Activated naive CD4-positive, alpha-beta T cell treated with Interleukin-2 at 50 U/mL for 16 hours (primary cell): Measurements from ENCODE around the gene OR2AT4.
A peak's percentile ranks its signal among the peaks of the same experiment; 100 is the strongest.
"Not testable (repeated sequence)": the region's sequence is repeated elsewhere in the genome, so short reads cannot be mapped to it uniquely, and the experiment has no call there.

Source experiments
- DNase-seq: peaks from one replicate; pipeline ENCODE4 v3.0.0-alpha.2; 2020

OR2AT4 gene

DNA sequence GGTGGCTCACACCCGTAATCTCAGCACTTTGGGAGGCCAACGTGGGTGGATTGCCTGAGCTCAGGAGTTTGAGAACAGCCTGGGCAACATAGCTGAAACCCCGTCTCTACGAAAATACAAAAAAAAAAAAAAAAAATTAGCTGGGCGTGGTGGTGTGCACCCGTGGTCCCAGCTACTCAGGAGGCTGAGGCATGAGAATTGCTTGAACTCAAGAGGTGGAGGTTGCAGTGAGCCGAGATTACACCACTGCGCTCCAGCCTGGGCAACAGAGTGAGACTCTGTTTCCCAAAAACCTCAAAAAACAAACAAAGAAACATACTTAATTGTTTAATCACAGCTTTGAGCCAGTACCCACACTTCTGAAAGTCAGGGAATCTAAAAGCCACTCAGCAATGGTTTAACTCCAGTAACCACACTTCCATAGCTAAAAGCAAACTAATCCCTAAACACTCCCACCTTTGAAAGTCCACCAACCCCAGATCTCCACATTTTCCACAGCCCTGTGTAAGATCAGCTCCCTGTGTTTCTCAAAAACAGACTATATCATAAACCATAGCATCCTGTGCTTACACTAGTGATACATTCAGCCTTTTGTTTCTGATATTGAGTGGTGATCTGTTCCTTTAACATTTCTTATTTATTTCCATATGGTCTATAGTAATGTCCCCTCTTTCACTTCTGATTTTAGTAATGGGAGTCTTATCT lies 4.9 kb upstream of the OR2AT4 start:
- no peak for DNase-seq

- peak; percentile 27 for DNase-seq
Measured at GRCh38 chr11:75100314-75100713, 3.6 kb upstream of the OR2AT4 start.

DNA sequence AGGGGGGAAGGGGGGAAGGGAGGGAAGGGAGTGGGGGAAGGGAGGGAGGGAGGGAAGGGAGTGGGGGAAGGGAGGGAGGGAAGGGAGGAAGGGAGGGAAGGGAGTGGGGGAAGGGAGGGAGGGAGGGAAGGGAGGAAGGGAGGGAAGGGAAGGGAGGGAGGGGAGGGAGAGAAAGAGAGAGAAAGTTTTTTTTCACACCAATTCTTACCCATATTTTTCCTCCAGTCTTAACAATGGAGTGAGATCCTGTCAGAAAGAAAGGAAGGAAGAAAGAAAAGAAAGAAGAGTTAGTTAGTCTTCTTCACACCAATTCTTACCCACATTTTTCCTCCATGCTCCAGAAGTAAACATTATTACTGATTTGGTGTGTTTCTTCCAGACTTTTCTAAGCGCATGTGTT lies 3.0 kb upstream of the OR2AT4 start:
- DNase-seq = no peak

- DNase-seq = not testable (repeated sequence)
Measured at GRCh38 chr11:75098835-75099439, 2.3 kb upstream of the OR2AT4 start.

DNA sequence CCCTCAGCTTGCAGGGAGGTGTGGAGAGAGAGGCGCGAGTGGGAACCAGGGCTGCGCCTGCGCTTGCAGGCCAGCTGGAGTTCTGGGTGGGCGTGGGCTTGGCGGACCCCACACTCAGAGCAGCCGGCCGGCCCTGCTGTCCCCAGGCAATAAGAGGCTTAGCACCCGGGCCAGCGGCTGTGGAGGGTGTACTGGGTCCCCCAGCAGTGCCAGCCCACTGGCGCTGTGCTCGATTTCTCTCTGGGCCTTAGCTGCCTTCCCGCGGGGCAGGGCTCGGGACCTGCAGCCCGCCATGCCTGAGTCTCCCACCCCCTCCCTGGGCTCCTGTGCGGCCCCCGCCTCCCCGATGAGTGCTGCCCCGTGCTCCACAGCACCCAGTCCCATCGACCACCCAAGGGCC lies 1.5 kb upstream of the OR2AT4 start:
- not testable (repeated sequence) for DNase-seq

DNA sequence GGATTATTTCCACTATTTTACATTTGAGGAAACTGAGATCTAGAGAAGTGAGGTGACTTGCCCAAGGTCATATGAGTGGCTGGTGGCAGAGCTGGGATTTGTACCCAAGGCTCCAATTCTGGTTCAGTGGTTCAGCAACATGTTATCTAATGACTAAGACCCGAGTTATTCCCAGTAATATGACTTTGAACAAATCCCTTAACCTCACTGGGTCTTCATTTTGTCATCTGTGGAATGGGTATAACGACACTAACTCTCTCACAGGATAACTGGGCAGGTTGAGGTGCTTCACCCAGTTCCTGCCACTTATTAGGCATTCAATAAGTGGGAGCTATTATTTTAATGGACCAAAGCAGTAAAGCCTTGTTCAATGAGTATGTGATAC lies 489 bp upstream of the OR2AT4 start:
- DNase-seq = no peak

DNA sequence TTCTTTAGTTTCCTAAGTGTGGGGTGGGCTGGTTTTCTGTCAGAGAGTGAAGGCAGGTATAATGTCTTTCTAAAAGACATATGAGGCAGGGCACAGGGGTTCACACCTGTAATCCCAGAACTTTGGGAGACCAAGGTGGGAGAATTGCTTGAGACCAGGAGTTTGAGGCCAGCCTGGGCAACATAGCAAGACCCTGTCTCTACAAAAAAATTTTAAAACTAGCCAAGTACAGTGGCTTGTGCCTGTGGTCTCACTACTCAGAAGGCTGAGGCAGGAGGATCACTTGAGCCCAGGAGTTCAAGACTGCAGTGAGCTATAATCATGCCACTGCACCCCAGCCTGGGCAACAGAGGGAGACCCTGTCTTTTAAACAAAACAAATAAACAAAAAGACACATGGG lies 2.3 kb downstream of the OR2AT4 start:
- not testable (repeated sequence) for DNase-seq

- DNase-seq = no peak
Measured at GRCh38 chr11:75090671-75091177, 6.0 kb downstream of the OR2AT4 start.

DNA sequence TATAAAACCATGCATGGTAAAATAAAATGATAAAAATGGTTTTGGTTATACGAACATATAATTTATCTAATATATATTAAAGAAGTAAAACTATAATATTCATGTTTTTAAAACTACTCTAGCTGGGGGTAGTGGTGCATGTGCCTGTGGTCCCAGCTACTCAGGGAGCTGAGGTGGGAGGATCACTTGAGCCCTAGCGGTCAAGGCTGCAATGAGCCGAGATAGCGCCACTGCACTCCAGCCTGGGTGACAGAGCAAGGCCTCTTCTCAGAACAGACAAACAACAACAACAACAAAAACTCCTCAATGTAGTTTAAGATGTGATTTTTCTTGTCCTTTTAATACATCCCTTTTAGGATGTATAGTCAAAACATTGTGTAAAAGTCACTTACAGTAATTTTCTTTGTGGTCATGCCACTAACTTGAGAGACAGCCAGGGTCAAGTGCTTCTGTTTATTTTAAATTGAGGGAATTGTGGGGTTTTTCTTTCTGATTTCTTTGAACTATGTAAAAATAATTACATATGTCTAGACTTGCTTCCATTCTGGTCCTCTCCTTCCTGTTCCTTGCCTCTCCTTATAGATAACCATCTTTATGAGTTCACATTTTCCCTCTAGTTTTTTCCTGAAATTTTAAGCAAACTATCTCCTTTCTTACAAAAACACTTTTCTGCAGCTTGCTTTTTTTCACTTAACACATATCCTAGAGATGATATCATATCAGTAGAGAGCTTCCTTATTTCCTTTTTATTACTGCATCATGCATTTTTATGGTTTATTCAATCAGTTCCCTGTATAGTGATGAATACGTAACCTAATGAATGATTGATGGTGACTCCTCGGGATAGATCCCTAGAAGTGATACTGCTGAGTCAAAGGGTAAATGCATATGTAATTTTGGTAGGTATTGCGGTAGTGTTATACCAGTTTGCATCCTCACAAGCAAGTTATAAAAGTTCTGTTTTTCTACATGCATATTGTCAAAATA lies 9.1 kb downstream of the OR2AT4 start:
- DNase-seq = no peak

- no peak for DNase-seq
Measured at GRCh38 chr11:75084883-75085282, 11.8 kb downstream of the OR2AT4 start.

DNA sequence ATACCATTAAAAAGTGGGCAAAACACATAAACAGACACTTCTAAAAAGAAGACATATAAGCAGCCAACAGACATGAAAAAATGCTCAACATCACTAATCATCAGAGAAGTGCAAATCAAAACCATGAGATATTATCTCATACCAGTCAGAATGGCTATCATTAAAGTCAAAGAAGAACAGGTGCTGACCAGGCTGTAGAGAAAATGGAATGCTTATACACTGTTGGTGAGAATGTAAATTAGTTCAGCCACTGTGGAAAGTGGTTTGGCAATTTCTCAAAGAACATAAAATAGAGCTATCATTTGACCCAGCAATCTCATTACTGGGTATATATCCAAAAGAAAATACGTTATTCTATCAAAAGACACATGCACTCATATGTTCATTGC lies 13.5 kb downstream of the OR2AT4 start:
- no peak for DNase-seq

GRCh38 chr11:75082601-75083216 lies 14.0 kb downstream of the OR2AT4 start:
- no peak for DNase-seq

- no peak for DNase-seq
Measured at GRCh38 chr11:75079546-75079945, 17.1 kb downstream of the OR2AT4 start.

DNA sequence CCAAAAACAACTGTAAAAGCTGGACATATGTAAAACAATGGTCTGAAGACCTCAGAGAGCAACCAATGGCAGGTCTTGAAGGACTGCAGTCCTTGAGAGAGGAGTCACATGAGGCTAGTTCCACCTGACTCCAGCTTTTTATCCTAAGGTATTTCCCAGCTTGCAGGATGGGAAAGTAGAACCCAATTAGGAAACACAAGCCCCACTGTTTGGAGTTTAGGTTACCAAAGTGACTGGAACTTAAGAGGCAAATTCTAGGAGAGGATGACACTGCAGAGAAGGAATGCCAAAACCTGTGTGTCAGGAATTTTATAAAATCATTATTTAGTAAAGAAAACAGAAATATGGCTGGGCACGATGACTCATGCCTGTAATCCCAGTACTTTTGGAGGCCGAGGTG lies 18.4 kb downstream of the OR2AT4 start:
- DNase-seq = no peak

DNA sequence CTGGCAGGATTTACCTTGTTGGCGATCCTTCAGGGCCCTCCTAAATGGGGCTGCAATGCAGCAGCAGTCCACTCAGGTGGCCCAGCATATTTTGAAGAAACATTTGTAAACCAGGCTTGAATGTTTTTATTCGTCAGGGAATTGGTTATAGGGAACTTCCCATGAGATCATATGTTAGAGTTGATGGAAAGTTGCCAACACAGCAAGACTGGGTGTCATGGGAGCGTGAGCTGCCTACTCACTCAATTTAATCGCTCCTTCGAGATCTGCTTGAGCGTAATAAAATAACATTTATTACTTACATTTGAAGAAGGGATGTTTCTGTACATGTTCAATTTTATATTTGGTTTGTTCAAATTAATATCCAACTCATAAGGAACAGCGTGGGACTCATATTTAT lies 19.4 kb downstream of the OR2AT4 start:
- no peak for DNase-seq

DNA sequence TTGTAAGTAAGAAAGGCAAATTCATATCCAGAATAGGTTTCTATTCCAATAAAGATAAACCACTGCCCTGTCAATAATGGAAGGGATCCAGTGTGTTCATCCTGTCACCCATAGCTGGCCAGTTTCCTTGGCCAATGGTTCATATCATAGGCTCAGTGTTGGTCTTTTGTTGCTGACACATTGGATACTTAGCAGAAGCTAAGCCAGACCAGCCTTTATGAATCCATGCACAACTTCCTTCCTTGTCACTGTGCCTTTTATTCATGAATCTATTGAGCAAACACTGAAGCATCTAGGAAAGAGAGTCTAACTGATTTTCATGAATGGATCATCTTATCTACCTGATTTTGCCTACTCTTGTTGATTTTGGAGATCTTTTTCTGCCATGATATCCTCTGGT lies 20.0 kb downstream of the OR2AT4 start:
- no peak for DNase-seq

DNA sequence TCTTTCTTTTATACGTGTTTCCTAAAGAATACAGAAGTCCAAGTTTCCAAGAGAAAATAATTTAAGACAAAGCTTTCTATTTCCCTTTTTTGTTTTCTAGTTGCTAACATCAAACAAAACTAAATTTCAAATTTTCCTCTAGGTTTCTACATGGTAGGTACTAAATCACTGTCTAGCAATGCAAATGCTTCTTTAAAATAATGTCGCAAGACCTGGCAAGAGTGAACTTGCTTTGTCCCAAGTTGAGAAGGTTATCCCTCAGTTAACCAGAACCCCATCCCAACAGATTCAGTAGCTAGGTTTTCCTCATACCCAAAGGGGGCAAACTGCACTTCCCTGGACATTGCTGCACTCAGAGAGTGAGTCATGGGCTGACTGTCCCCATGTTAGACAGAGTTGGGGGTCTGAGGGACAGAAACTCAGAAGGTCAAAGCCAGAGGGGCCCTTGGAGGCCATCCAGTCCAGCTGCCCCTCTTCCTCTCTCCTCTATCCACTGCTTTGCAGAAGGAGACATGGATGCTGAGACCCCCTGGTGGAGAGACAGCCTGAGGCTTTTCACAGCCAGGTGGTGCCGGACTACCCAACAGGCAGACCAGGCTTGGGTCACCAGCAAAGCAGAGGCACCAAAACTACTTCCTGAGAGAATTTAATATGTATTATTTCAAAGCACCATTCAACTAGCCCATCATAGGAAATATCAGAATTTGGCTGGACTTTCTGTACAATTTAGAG lies 23.1 kb downstream of the OR2AT4 start:
- no peak for DNase-seq

GRCh38 chr11:75072582-75072981 lies 24.1 kb downstream of the OR2AT4 start:
- DNase-seq = no peak

GRCh38 chr11:75069473-75069872 lies 27.2 kb downstream of the OR2AT4 start:
- DNase-seq = no peak

- DNase-seq = no peak
Measured at GRCh38 chr11:75068993-75069392, 27.7 kb downstream of the OR2AT4 start.

DNA sequence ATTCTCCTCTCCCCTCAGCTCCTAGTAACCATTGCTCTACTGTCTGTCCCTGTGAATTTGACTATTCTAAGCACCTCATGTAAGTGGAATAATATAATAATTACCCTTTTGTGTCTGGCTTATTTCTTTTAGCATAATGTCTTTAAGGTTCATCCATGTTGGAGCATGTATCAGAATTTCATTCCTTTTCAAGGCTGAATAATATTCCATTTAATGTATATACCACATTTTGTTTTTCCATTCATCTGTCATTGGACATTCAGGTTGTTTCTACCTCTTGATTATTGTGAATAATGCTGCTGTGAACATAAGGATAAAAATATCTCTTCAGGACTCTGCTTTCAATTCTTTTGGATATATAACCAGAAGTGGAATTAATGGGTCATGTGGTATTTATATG lies 28.1 kb downstream of the OR2AT4 start:
- no peak for DNase-seq

DNA sequence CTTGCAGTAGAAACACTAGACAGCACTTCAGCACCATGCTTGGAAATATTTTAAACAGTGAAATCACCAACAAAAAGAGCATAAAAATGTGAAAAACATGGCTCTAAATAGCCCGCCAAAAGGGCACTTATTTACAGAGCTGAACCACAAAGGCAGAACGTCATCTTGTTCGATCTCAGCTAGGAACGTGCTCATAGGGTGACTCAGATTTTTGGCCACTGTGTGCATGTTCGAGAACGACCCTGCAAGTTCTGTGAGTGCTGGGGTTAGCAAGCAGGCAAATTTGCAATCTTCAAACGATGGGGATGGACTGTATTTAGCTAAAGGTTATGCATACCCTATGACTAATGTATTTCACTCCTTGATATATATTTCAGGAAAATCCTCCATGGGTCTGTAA lies 30.6 kb downstream of the OR2AT4 start:
- no peak for DNase-seq
